Activated CD4-positive, alpha-beta T cell treated with anti-CD3 and anti-CD28 coated beads for 24 hours (primary cell): ENCODE data around the gene EIF4E1B.

ENCODE experiments used
- DNase-seq, 2 donors: peaks; one replicate each; pipeline ENCODE4 v3.0.0-alpha.2; 2020; ENCODE audit warnings: low read depth in 2 of 2

EIF4E1B gene

GRCh38 chr5:176663566-176663965 lies 33.1 kb downstream of the EIF4E1B start:
- DNase-seq, result no peak

GRCh38 chr5:176664479-176664878 lies 34.0 kb downstream of the EIF4E1B start:
- DNase-seq, result no peak

- no peak for DNase-seq
These were observed 34.4 kb downstream of the EIF4E1B start for GRCh38 chr5:176664886-176665285.

GRCh38 chr5:176665517-176665916 lies 35.0 kb downstream of the EIF4E1B start:
- no peak for DNase-seq

- no peak for DNase-seq
These were observed 37.2 kb downstream of the EIF4E1B start for GRCh38 chr5:176667637-176668036.

- DNase-seq, result no peak
These were observed 40.0 kb downstream of the EIF4E1B start for GRCh38 chr5:176670449-176670848.

- no peak for DNase-seq
These were observed 40.9 kb downstream of the EIF4E1B start for GRCh38 chr5:176671399-176671798.

- DNase-seq, result no peak
These were observed 41.6 kb downstream of the EIF4E1B start for GRCh38 chr5:176671890-176672747.

GRCh38 chr5:176673651-176674583 lies 43.4 kb downstream of the EIF4E1B start:
- DNase-seq, result no peak

- DNase-seq, result no peak
These were observed 44.3 kb downstream of the EIF4E1B start for GRCh38 chr5:176674799-176675198.

- no peak for DNase-seq
These were observed 45.3 kb downstream of the EIF4E1B start for GRCh38 chr5:176675676-176676360.

GRCh38 chr5:176676361-176676824 lies 45.9 kb downstream of the EIF4E1B start:
- DNase-seq, result no peak

- no peak for DNase-seq
These were observed 46.9 kb downstream of the EIF4E1B start for GRCh38 chr5:176677209-176677939.

GRCh38 chr5:176678584-176678983 lies 48.1 kb downstream of the EIF4E1B start:
- no peak for DNase-seq

GRCh38 chr5:176679365-176680225 lies 49.1 kb downstream of the EIF4E1B start:
- DNase-seq, result no peak

GRCh38 chr5:176680226-176680563 lies 49.7 kb downstream of the EIF4E1B start:
- no peak for DNase-seq

GRCh38 chr5:176682016-176682531 lies 51.6 kb downstream of the EIF4E1B start:
- no peak for DNase-seq

GRCh38 chr5:176685010-176685409 lies 54.5 kb downstream of the EIF4E1B start:
- no peak for DNase-seq

GRCh38 chr5:176687247-176687646 lies 56.8 kb downstream of the EIF4E1B start:
- no peak for DNase-seq

- no peak for DNase-seq
These were observed 57.4 kb downstream of the EIF4E1B start for GRCh38 chr5:176687881-176688280.
